GM18909 (cell line): ENCODE results near the gene DIO3.

Experiments
- ATAC-seq: cut with Tn5 transposase; IDR thresholded peaks from one replicate; pipeline ENCODE4 v1.9.1; 2021; ENCODE audit warnings: mild to moderate bottlenecking; ENCODE audit not compliant: unreplicated experiment, poor library complexity

DIO3 gene

DNA sequence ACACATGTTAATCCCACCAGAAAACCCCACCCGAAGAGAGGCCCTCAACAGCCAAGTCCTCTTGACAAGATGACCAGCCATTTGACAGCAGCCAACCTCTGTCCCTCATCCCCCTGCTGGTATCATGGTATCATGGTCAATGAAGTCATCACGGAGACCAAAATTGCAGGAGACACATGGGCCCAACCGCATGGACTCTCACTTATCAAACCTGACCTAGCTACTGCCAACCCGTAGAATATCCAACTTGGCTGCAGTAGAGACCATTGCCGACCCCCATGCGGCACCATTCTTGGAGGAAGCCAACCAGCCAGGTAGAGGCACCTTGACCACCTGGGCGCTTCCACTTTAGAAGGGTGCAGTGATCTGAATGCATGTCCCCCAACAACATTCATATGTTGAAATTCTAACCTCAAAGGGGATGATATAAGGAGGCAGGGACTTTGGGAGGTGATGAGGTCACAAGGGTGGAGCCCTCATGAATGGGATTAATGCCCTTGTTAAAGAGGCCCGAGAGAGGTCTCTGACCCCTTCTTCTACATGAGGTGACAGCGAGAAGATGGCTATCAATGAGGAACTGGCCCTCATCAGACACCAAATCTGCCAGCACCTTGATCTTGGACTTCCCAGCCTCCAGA is 33.3 kb downstream of the DIO3 start:
- ATAC-seq = no peak

DNA sequence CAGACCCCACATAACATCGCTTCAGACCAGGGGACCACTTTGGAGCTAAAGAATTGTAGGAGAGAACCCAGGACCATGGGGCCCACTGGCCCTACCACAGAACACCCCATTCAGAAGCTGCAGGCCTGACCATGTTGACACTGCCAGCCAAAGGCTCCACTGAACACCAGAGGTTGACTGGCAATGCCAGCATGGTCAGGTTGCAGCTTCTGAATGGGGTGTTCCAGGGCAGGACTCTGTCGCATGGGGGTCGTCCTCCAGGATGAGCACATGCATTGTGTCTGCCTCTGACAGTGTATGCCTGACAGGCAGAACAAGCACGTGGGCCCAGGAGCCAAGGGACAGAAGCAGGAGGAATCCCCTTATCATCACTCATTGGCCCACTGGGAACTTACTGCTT is 34.1 kb downstream of the DIO3 start:
- ATAC-seq = no peak

- ATAC-seq = no peak
Measured at GRCh38 chr14:101595887-101596721, 34.8 kb downstream of the DIO3 start.

GRCh38 chr14:101596742-101597141 is 35.4 kb downstream of the DIO3 start:
- no peak for ATAC-seq

DNA sequence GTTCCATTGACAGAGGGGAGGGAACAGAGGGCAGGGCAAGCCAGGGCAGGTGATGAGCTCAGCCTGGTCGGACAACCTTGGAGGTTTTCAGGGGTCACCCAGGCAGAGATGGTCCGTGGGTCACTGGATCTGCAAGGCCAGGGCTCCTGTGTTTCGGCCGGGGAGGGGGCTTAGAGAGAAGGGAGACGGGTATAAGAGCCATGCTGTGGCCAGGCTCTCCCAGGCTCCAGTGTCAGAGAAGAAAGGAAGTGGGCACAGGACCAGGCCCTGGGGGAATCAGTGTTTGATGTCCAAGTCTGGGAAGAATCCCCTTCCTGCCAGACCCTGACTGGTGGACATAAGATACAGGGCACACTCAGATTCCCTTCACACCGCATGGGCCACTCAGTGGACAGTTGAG is 36.9 kb downstream of the DIO3 start:
- ATAC-seq = no peak

GRCh38 chr14:101598571-101599233 is 37.4 kb downstream of the DIO3 start:
- no peak for ATAC-seq

- no peak for ATAC-seq
Measured at GRCh38 chr14:101599234-101599885, 38.1 kb downstream of the DIO3 start.

DNA sequence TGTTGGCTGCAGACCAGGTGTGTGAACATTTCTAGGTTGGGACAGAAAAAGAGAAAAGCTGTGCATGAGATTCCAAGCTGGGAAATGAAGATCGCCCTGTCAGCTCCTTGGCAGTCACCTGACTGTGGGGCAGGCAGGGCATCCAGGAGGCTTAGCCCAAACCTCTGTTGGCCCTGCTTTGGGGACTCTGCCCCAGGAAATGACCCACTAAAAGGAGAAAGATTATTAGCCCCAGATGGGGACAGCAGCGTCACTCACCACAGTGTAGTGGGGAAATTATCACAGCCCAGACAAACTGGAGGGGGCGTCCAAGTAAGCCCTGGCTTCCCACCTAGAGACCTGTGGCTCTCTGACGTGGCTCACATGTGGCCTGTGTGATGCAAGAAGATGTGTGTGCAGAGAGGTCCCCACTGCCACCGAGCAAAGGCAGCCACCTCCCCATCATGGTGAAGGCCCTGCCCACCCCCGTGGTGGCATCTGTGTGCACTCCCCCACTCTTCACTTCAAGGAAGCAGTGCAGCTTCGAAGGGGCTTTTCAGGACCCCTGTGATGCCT is 39.1 kb downstream of the DIO3 start:
- no peak for ATAC-seq

GRCh38 chr14:101600891-101601605 is 39.8 kb downstream of the DIO3 start:
- no peak for ATAC-seq

GRCh38 chr14:101601606-101602465 is 40.5 kb downstream of the DIO3 start:
- ATAC-seq = no peak

- ATAC-seq = no peak
Measured at GRCh38 chr14:101602466-101602840, 41.2 kb downstream of the DIO3 start.

GRCh38 chr14:101603096-101603495 is 41.8 kb downstream of the DIO3 start:
- ATAC-seq = no peak

DNA sequence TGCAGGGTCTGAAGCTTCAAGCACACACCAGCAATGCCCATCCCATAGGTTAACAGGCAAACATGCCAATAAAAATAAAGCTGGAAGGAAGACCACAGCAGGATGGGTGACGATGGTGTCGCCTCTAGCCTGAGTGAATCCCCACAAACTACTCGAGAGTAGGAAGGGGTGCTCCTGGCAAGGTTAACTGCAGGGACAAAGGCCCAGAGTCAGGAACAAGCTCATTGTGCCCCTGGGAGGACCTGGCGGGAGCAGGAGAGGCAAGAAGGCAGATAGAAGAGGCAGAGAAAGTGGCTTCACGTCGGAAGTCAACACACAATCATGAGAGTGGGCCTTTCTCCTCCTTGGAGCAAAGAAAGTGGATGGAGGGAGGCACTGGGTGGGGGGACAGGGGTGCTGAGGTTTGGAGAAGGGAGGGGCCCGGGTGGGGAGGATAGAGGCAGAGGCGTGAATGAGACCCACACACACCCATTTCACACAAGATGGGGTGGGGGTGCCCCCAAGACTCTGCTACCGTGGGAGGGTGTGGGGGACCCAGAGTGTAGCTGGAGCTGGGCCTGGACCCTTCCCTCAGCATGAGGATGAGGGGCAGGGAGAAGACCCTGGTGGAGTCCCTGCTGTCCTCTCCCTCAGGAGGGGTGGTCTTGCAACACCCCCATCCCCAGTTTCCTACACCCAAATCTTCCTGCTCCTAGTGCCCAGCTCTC is 43.1 kb downstream of the DIO3 start:
- no peak for ATAC-seq

GRCh38 chr14:101604935-101605780 is 43.9 kb downstream of the DIO3 start:
- ATAC-seq = no peak

- no peak for ATAC-seq
Measured at GRCh38 chr14:101605836-101606235, 44.5 kb downstream of the DIO3 start.
